Measurements from ENCODE around the gene BATF3.

- TF ChIP-seq, protein P1, sequence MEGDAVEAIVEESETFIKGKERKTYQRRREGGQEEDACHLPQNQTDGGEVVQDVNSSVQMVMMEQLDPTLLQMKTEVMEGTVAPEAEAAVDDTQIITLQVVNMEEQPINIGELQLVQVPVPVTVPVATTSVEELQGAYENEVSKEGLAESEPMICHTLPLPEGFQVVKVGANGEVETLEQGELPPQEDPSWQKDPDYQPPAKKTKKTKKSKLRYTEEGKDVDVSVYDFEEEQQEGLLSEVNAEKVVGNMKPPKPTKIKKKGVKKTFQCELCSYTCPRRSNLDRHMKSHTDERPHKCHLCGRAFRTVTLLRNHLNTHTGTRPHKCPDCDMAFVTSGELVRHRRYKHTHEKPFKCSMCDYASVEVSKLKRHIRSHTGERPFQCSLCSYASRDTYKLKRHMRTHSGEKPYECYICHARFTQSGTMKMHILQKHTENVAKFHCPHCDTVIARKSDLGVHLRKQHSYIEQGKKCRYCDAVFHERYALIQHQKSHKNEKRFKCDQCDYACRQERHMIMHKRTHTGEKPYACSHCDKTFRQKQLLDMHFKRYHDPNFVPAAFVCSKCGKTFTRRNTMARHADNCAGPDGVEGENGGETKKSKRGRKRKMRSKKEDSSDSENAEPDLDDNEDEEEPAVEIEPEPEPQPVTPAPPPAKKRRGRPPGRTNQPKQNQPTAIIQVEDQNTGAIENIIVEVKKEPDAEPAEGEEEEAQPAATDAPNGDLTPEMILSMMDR (conservative IDR thresholded peaks at IDR 0.05; ENCODE audit: low read length) = no peak
- TF ChIP-seq EZH2phosphoT487 (IDR thresholded peaks at IDR 0.05; ENCODE audit: borderline replicate concordance, low read depth, low read length) = no peak
Observed at GRCh38 chr1:212687811-212688210, 11.8 kb downstream of the BATF3 start.

All from OCI-LY7 (cell line).